HL-60 (cell line): ENCODE measurements around the gene CLDN15.

Source experiments
- DNase-seq, 2 experiments: peaks; one replicate each; pipeline ENCODE4 v3.0.0-alpha.2; 2010 to 2020; ENCODE audit warnings: low read depth in 1 of 2, low spot score in 1 of 2
- H3K27ac ChIP-seq: fragments of 250-450 bp; sonication (Bioruptor Pico); replicated peaks from 2 replicates; pipeline ENCODE4 v1.5.1; 2020; ENCODE audit warnings: mild to moderate bottlenecking, moderate library complexity
- H3K27me3 ChIP-seq: fragments of 250-450 bp; sonication (Bioruptor Pico); 2 replicates; pipeline ENCODE4 v1.5.1; 2021; ENCODE audit warnings: mild to moderate bottlenecking, moderate library complexity; ENCODE audit not compliant: insufficient read depth, poor library complexity, severe bottlenecking
- H3K4me3 ChIP-seq: replicated peaks from 2 replicates; pipeline ENCODE4 v1.5.1; 2011; ENCODE audit warnings: mild to moderate bottlenecking, control low read depth, low read length; ENCODE audit not compliant: insufficient read depth
- GABPA ChIP-seq: IDR thresholded peaks from 2 replicates; pipeline ENCODE4 v1.6.1; 2012; ENCODE audit warnings: low read depth
- POLR2AphosphoS5 ChIP-seq: IDR thresholded peaks from 2 replicates; pipeline ENCODE4 v1.6.1; 2012; ENCODE audit warnings: low read depth
- REST ChIP-seq: IDR thresholded peaks from 2 replicates; pipeline ENCODE4 v1.6.1; 2012; ENCODE audit warnings: low read depth; ENCODE audit not compliant: insufficient replicate concordance
- SPI1 ChIP-seq: IDR thresholded peaks from 2 replicates; pipeline ENCODE4 v1.6.1; 2012; ENCODE audit warnings: low read depth, mild to moderate bottlenecking, borderline replicate concordance
- TF ChIP-seq, protein P1 (sequence below): IDR thresholded peaks from one replicate; pipeline ENCODE4 v1.5.1; 2011; ENCODE audit warnings: low read length, control low read depth, inconsistent platforms; ENCODE audit not compliant: insufficient read depth

The CLDN15 gene

DNA sequence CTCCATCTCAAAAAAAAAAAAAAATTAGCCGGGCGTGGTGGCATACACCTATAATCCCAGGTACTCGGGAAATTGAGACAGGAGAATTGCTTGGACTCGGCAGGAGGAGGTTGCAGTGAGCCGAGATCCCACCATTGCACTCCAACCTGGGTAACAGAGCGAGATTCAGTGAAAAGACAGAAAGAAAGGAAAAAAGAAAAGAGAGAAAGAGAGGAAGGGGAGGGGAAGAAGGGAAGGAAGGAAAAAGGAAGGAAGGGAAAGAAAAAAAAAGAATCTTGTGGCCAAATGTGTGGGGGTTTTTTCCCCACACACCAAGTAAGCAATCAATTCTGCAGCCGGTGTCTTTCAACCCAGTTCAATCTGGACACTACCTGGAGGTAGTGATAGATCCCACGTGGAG, 48.5 kb downstream of the CLDN15 start:
- Histone ChIP-seq H3K4me3 (no peak overlapping the region), H3K27me3 (no peaks in the 10 kb centered on the region), H3K27ac (no peak overlapping the region)
- TF ChIP-seq, protein P1, sequence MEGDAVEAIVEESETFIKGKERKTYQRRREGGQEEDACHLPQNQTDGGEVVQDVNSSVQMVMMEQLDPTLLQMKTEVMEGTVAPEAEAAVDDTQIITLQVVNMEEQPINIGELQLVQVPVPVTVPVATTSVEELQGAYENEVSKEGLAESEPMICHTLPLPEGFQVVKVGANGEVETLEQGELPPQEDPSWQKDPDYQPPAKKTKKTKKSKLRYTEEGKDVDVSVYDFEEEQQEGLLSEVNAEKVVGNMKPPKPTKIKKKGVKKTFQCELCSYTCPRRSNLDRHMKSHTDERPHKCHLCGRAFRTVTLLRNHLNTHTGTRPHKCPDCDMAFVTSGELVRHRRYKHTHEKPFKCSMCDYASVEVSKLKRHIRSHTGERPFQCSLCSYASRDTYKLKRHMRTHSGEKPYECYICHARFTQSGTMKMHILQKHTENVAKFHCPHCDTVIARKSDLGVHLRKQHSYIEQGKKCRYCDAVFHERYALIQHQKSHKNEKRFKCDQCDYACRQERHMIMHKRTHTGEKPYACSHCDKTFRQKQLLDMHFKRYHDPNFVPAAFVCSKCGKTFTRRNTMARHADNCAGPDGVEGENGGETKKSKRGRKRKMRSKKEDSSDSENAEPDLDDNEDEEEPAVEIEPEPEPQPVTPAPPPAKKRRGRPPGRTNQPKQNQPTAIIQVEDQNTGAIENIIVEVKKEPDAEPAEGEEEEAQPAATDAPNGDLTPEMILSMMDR, result no peak
- no peak for TF ChIP-seq GABPA
- DNase-seq, result no peak

- peak; percentile 71 to 81 for DNase-seq
- H3K27ac ChIP-seq, result peak overlapping the region; percentile 4; the same call in 1 of the 2 replicates
- peaks cover 3% of the 10 kb centered on the region for H3K27me3 ChIP-seq
- peak; percentile 70 for TF ChIP-seq SPI1
- TF ChIP-seq, protein P1, result no peak
- no peak overlapping the region for H3K4me3 ChIP-seq
These were observed 50.7 kb downstream of the CLDN15 start for GRCh38 chr7:101186844-101187428.

DNA sequence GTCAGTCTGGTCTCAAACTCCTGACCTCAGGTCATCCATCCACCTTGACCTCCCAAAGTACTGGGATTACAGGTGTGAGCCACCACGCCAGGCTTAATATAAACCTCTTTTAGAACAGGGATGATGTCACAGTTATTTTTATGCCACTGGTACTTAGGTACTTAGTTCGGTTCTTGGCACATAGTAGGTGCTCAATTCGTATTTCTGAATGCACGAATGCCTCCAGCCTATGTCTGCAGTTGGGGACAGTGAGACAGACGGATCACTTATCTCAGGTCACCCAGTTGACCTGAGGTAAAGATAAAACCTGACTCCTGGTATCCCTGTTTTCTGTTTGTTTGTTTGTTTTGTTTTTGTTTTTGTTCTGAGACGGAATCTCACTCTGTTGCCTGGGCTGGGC, 51.4 kb downstream of the CLDN15 start:
- Histone ChIP-seq H3K4me3 (no peak overlapping the region), H3K27me3 (peaks cover 7% of the 10 kb centered on the region), H3K27ac (no peak overlapping the region)
- no peak for TF ChIP-seq REST
- no peak for DNase-seq

- no peak for TF ChIP-seq GABPA
- TF ChIP-seq SPI1, result no peak
- no peak for TF ChIP-seq POLR2AphosphoS5
- TF ChIP-seq, protein P1, result no peak
- no peak for TF ChIP-seq REST
- no peak overlapping the region for H3K27ac ChIP-seq
- no peak overlapping the region for H3K4me3 ChIP-seq
- H3K27me3 ChIP-seq, result peaks cover 16% of the 10 kb centered on the region
- no peak for DNase-seq
These were observed 52.3 kb downstream of the CLDN15 start for GRCh38 chr7:101185258-101185839.
